MM.1S (cell line): ENCODE data around the gene THADA.

Source experiments
- CTCF ChIP-seq: fragments of 300-600 bp; sonication (generic); IDR thresholded peaks from 2 replicates; pipeline ENCODE4 v1.5.1; 2016; ENCODE audit warnings: antibody characterized with exemption, low read length, mixed read lengths
- EZH2 ChIP-seq: fragments of 300-600 bp; sonication (generic); optimal IDR thresholded peaks from 2 replicates; pipeline ENCODE3; 2017; ENCODE audit warnings: low read depth, mild to moderate bottlenecking, antibody characterized with exemption, low read length, mixed read lengths
- EZH2phosphoT487 ChIP-seq: fragments of 300-600 bp; sonication (generic); IDR thresholded peaks from 2 replicates; pipeline ENCODE4 v1.6.1; 2018; ENCODE audit warnings: antibody characterized with exemption, low read length

- TF ChIP-seq CTCF (no peak), EZH2 (no peak), EZH2phosphoT487 (no peak)
These were observed 274.4 kb downstream of the THADA start for GRCh38 chr2:43321446-43321845.
